ENCODE data around the gene PFDN6. TPM values are rescaled to one million over a fixed set of nuclear protein-coding genes. Genes with fewer than 3 reads are reported as not detected.

PFDN6 gene
- total and polyA plus RNA-seq, 2 of the 13 experiments (the other 11 are each of a cell fraction or from before 2014, with no cell fraction given), result 75.5 to 87.0 TPM

DNA sequence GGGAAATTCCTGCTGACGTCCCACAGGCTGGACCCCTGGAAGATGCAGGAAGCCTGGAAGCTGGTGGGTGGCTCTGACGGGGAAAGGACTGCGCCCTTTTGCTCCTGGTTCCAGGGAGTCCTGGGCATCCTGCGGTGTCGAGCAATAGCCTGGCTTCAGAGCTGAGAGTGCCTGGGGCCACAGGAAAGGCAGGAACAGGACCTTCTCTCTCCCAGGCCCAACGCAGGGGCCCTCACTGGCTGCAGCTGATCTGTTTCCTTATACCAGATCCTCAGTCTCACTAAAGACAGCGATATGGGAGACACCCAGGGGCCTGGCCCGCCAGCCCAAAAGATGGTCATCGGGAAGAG lies 11.0 kb upstream of the PFDN6 start:
- H3K9ac ChIP-seq (ENCODE audit: insufficient read depth, low read depth, low read length), result no peak overlapping the region
- FAIRE-seq (no peak), ATAC-seq (no peak; the same call in 1 of the 3 replicates), DNase-seq (ENCODE audit: low spot score) (no peak)
- POLR2A ChIA-PET, result interaction anchor here (0.6 to 3.5 kb wide), 7 partner anchors 9 to 79 kb away, joined by 3 to 17 read pairs (median 11); partner anchors contain the start of genes PFDN6, RGL2 and WDR46
- H3K27me3 ChIP-seq (ENCODE audit: control insufficient read depth in 1 of 2, insufficient read depth in 2 of 2, low read length in 2 of 2), result no peaks in the 10 kb centered on the region
- H3K9me3 ChIP-seq (ENCODE audit: low read length), result no peaks in the 10 kb centered on the region
- H3K4me2 ChIP-seq (ENCODE audit: low read depth, low read length), result no peak overlapping the region
- intact Hi-C loops (cut with micrococcal nuclease; ENCODE audit: unreplicated experiment), result no loop called here
- H4K20me1 ChIP-seq (ENCODE audit: insufficient read depth, low read length), result peaks cover 28% of the 10 kb centered on the region
- CTCF ChIA-PET (ENCODE audit: low intra/inter-chr PET ratio, low total read pairs), result no interaction called here
- H3K4me3 ChIP-seq (replicated peaks in 1 of 3; ENCODE audit: insufficient read depth in 1 of 3, low read depth in 2 of 3, low read length in 3 of 3), result no peak overlapping the region
- peaks cover 21% of the 10 kb centered on the region for H3K79me2 ChIP-seq (ENCODE audit: insufficient read depth, low read length)
- TF ChIP-seq RFX5 (IDR thresholded peaks at IDR 0.05; ENCODE audit: low read depth, low read length), result no peak
- 0 out of 2 replicates have a peak, but pooled peaks have one; percentile 27 for TF ChIP-seq SMAD1 (CRISPR knock-in tag; IDR thresholded peaks at IDR 0.05; ENCODE audit: borderline replicate concordance, low read depth)
- in situ Hi-C loops (cut with HindIII; ENCODE audit: extremely low pct_ligation_motif_present, low pct_unique_long_range_greater_than_20kb), result loop anchor here (25.0 kb wide), 1 partner anchor 134 kb away; the partner anchor contains the start of genes CUTA, PHF1 and SYNGAP1
- no TSS peak for BruUV-seq (replicated peaks)
- H3K27ac ChIP-seq (ENCODE audit: extremely low read length, insufficient read depth, low read length), result no peak overlapping the region
- H2AFZ ChIP-seq (ENCODE audit: low read length), result no peak overlapping the region
- WGBS (ENCODE audit: low lambda C conversion rate), result 89% methylated on average over 9 of the region's 9 CpGs
- H3K36me3 ChIP-seq (replicated peaks in 1 of 2; ENCODE audit: control insufficient read depth in 1 of 2, insufficient read depth in 2 of 2, low read length in 2 of 2), result peaks cover 20 to 65% of the 10 kb centered on the region in 2 experiments
- peaks cover 24% of the 10 kb centered on the region for H3K4me1 ChIP-seq (ENCODE audit: insufficient read depth, low read length)

DNA sequence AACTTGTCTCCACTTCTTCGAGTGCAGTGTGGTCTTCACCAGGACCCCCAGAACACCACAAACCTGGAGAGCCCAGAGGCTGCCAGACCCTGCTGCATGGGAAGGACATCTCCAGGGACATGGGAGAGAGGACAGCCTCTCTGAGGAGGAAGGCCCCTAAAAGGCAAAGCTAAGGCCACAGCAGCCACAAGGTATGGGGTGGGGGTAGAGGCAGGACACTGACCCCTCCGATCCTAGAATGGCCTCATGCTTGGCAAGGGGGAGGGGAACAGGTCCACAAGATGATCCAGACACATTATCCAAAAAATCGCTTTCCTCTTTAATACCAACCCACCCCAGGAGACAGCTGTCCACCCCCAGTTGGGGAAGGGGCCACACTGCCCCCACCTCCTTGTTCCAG lies 10.6 kb upstream of the PFDN6 start:
- no peak overlapping the region for H3K27ac ChIP-seq (ENCODE audit: extremely low read length, insufficient read depth, low read length)
- CTCF ChIA-PET (ENCODE audit: low intra/inter-chr PET ratio, low total read pairs), result interaction anchor here (1.4 to 3.2 kb wide), 2 partner anchors 64 to 67 kb away, joined by 4 to 37 read pairs; no protein-coding TSS in a partner anchor
- TF ChIP-seq YEATS2 (CRISPR knock-in tag; IDR thresholded peaks at IDR 0.05; ENCODE audit: borderline replicate concordance) (no peak), MED13 (CRISPR knock-in tag; IDR thresholded peaks at IDR 0.05) (no peak), KDM4B (CRISPR knock-in tag; IDR thresholded peaks at IDR 0.05) (no peak), KMT2A (CRISPR knock-in tag; IDR thresholded peaks at IDR 0.05) (no peak), CREB1 (IDR thresholded peaks at IDR 0.05) (no peak), CREB1 (CRISPR knock-in tag; IDR thresholded peaks at IDR 0.05) (no peak), GZF1 (CRISPR knock-in tag; IDR thresholded peaks at IDR 0.05) (no peak)
- TF ChIP-seq, protein P1, sequence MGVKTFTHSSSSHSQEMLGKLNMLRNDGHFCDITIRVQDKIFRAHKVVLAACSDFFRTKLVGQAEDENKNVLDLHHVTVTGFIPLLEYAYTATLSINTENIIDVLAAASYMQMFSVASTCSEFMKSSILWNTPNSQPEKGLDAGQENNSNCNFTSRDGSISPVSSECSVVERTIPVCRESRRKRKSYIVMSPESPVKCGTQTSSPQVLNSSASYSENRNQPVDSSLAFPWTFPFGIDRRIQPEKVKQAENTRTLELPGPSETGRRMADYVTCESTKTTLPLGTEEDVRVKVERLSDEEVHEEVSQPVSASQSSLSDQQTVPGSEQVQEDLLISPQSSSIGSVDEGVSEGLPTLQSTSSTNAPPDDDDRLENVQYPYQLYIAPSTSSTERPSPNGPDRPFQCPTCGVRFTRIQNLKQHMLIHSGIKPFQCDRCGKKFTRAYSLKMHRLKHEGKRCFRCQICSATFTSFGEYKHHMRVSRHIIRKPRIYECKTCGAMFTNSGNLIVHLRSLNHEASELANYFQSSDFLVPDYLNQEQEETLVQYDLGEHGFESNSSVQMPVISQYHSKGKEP (CRISPR knock-in tag; IDR thresholded peaks at IDR 0.05), result no peak
- TF ChIP-seq, protein P2, sequence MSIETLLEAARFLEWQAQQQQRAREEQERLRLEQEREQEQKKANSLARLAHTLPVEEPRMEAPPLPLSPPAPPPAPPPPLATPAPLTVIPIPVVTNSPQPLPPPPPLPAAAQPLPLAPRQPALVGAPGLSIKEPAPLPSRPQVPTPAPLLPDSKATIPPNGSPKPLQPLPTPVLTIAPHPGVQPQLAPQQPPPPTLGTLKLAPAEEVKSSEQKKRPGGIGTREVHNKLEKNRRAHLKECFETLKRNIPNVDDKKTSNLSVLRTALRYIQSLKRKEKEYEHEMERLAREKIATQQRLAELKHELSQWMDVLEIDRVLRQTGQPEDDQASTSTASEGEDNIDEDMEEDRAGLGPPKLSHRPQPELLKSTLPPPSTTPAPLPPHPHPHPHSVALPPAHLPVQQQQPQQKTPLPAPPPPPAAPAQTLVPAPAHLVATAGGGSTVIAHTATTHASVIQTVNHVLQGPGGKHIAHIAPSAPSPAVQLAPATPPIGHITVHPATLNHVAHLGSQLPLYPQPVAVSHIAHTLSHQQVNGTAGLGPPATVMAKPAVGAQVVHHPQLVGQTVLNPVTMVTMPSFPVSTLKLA (IDR thresholded peaks at IDR 0.05), result no peak
- TF ChIP-seq, protein P3, sequence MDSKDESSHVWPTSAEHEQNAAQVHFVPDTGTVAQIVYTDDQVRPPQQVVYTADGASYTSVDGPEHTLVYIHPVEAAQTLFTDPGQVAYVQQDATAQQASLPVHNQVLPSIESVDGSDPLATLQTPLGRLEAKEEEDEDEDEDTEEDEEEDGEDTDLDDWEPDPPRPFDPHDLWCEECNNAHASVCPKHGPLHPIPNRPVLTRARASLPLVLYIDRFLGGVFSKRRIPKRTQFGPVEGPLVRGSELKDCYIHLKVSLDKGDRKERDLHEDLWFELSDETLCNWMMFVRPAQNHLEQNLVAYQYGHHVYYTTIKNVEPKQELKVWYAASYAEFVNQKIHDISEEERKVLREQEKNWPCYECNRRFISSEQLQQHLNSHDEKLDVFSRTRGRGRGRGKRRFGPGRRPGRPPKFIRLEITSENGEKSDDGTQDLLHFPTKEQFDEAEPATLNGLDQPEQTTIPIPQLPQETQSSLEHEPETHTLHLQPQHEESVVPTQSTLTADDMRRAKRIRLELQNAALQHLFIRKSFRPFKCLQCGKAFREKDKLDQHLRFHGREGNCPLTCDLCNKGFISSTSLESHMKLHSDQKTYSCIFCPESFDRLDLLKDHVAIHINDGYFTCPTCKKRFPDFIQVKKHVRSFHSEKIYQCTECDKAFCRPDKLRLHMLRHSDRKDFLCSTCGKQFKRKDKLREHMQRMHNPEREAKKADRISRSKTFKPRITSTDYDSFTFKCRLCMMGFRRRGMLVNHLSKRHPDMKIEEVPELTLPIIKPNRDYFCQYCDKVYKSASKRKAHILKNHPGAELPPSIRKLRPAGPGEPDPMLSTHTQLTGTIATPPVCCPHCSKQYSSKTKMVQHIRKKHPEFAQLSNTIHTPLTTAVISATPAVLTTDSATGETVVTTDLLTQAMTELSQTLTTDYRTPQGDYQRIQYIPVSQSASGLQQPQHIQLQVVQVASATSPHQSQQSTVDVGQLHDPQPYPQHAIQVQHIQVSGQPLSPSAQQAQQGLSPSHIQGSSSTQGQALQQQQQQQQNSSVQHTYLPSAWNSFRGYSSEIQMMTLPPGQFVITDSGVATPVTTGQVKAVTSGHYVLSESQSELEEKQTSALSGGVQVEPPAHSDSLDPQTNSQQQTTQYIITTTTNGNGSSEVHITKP (CRISPR knock-in tag; IDR thresholded peaks at IDR 0.05; ENCODE audit: low read depth), result no peak

More for the DNA sequence above, 10.6 kb upstream of the PFDN6 start:
- Histone ChIP-seq H3K36me3 (replicated peaks in 1 of 2; ENCODE audit: control insufficient read depth in 1 of 2, insufficient read depth in 2 of 2, low read length in 2 of 2) (peaks cover 19 to 65% of the 10 kb centered on the region in 2 experiments), H3K9ac (ENCODE audit: insufficient read depth, low read depth, low read length) (no peak overlapping the region), H3K4me2 (ENCODE audit: low read depth, low read length) (no peak overlapping the region), H3K9me3 (ENCODE audit: low read length) (no peaks in the 10 kb centered on the region), H3K4me3 (replicated peaks in 1 of 3; ENCODE audit: insufficient read depth in 1 of 3, low read depth in 2 of 3, low read length in 3 of 3) (no peak overlapping the region), H2AFZ (ENCODE audit: low read length) (no peak overlapping the region), H3K79me2 (ENCODE audit: insufficient read depth, low read length) (peaks cover 16% of the 10 kb centered on the region), H4K20me1 (ENCODE audit: insufficient read depth, low read length) (peaks cover 24% of the 10 kb centered on the region), H3K4me1 (ENCODE audit: insufficient read depth, low read length) (peaks cover 20% of the 10 kb centered on the region), H3K27me3 (ENCODE audit: control insufficient read depth in 1 of 2, insufficient read depth in 2 of 2, low read length in 2 of 2) (no peaks in the 10 kb centered on the region)
- WGBS (ENCODE audit: low lambda C conversion rate), result 90% methylated on average over 3 of the region's 3 CpGs
- POLR2A ChIA-PET, result interaction anchor here (0.6 to 3.5 kb wide), 6 partner anchors 10 to 56 kb away, joined by 3 to 17 read pairs (median 11); partner anchors contain the start of genes PFDN6, RGL2 and WDR46
- intact Hi-C loops (cut with micrococcal nuclease; ENCODE audit: unreplicated experiment) (no loop called here), in situ Hi-C loops (cut with HindIII; ENCODE audit: extremely low pct_ligation_motif_present, low pct_unique_long_range_greater_than_20kb) (loop anchor here (25.0 kb wide), 1 partner anchor 133 kb away; the partner anchor contains the start of genes CUTA, PHF1 and SYNGAP1)
- FAIRE-seq (no peak), DNase-seq (ENCODE audit: low spot score) (no peak), ATAC-seq (0 out of 3 replicates have a peak, but pooled peaks have one; percentile 0)
- BruUV-seq (replicated peaks), result no TSS peak
